Breast epithelium (tissue), 3 donors: Measurements from ENCODE around the gene SLC39A13.

Experiments
- POLR2A ChIP-seq: fragments of 450-650 bp; IDR thresholded peaks from one replicate; pipeline ENCODE4 v1.6.1; 2016; ENCODE audit warnings: antibody characterized with exemption, mild to moderate bottlenecking, moderate library complexity
- POLR2AphosphoS5 ChIP-seq, 3 donors: sonication (generic); formaldehyde crosslinking; IDR thresholded peaks; one replicate each; pipeline ENCODE4 v1.6.1; 2017; ENCODE audit warnings: antibody characterized with exemption in 3 of 3
- TF ChIP-seq, protein P1 (sequence below), 3 donors: fragments of 450-650 bp; IDR thresholded peaks; one replicate each; pipeline ENCODE4 v1.5.1; 2016 to 2017; ENCODE audit warnings: antibody characterized with exemption in 3 of 3, mild to moderate bottlenecking in 3 of 3, moderate library complexity in 3 of 3

DNA sequence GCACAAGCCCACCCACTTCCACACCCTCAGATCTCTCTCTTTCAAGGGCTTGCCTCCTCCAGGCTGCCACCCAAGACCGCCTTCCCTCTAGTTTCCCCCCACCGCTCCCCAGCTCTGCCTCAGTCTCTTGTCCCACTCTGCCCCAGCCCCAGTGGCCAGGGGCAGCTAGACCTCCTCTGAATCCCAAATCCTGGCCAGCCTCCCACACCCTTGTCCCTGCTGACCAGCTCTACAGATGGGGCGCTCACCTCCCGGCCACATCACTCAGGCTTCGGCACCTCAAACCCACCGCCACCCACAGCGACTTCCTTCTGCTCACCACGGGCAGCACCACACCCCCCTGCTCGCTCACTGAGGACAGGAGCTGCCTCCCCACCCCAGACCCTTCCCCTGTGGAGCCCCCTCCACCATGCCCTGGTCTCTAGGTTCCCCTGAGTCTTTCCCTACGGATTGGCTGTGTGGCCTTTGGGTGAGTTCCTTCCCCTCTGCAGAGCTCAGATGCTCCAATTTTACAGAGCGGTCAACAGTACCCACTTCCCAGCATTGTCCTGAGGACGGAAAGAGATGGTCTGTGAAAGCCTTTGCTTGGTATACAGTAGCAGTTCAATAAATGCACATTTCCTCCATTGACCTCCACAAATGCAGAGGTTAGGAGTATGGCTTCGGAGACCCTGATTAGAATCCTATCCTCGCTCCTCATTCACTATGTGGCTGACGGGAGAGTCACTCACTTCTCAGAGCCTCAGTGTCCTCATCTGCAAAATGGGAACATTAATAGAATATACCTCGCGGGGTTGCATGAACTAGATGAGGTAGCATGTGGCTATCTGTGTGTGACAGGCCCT, 18.6 kb upstream of the SLC39A13 start:
- TF ChIP-seq, protein P1, sequence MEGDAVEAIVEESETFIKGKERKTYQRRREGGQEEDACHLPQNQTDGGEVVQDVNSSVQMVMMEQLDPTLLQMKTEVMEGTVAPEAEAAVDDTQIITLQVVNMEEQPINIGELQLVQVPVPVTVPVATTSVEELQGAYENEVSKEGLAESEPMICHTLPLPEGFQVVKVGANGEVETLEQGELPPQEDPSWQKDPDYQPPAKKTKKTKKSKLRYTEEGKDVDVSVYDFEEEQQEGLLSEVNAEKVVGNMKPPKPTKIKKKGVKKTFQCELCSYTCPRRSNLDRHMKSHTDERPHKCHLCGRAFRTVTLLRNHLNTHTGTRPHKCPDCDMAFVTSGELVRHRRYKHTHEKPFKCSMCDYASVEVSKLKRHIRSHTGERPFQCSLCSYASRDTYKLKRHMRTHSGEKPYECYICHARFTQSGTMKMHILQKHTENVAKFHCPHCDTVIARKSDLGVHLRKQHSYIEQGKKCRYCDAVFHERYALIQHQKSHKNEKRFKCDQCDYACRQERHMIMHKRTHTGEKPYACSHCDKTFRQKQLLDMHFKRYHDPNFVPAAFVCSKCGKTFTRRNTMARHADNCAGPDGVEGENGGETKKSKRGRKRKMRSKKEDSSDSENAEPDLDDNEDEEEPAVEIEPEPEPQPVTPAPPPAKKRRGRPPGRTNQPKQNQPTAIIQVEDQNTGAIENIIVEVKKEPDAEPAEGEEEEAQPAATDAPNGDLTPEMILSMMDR (IDR thresholded peaks at IDR 0.05) = no peak
- TF ChIP-seq POLR2AphosphoS5 (IDR thresholded peaks at IDR 0.05) (no peak), POLR2A (no peak)
